HL-60 (cell line): ENCODE data around the gene TUBB2B.

Experiments used
- DNase-seq, 2 experiments: peaks; one replicate each; pipeline ENCODE4 v3.0.0-alpha.2; 2010 to 2020; ENCODE audit warnings: low read depth in 1 of 2, low spot score in 1 of 2
- H3K27ac ChIP-seq: fragments of 250-450 bp; sonication (Bioruptor Pico); replicated peaks from 2 replicates; pipeline ENCODE4 v1.5.1; 2020; ENCODE audit warnings: mild to moderate bottlenecking, moderate library complexity
- H3K27me3 ChIP-seq: fragments of 250-450 bp; sonication (Bioruptor Pico); 2 replicates; pipeline ENCODE4 v1.5.1; 2021; ENCODE audit warnings: mild to moderate bottlenecking, moderate library complexity; ENCODE audit not compliant: insufficient read depth, poor library complexity, severe bottlenecking
- H3K4me3 ChIP-seq: replicated peaks from 2 replicates; pipeline ENCODE4 v1.5.1; 2011; ENCODE audit warnings: mild to moderate bottlenecking, control low read depth, low read length; ENCODE audit not compliant: insufficient read depth
- CTCF ChIP-seq: IDR thresholded peaks from one replicate; pipeline ENCODE4 v1.5.1; 2011; ENCODE audit warnings: low read length, control low read depth, inconsistent platforms; ENCODE audit not compliant: insufficient read depth
- GABPA ChIP-seq: IDR thresholded peaks from 2 replicates; pipeline ENCODE4 v1.6.1; 2012; ENCODE audit warnings: low read depth
- POLR2AphosphoS5 ChIP-seq: IDR thresholded peaks from 2 replicates; pipeline ENCODE4 v1.6.1; 2012; ENCODE audit warnings: low read depth
- REST ChIP-seq: IDR thresholded peaks from 2 replicates; pipeline ENCODE4 v1.6.1; 2012; ENCODE audit warnings: low read depth; ENCODE audit not compliant: insufficient replicate concordance
- SPI1 ChIP-seq: IDR thresholded peaks from 2 replicates; pipeline ENCODE4 v1.6.1; 2012; ENCODE audit warnings: low read depth, mild to moderate bottlenecking, borderline replicate concordance
- long read RNA-seq: library from polyadenylated mRNA; unstranded; transcript quantifications from one replicate; pipeline ENCODE4 v2.0.0, GENCODE V29; 2020

The TUBB2B gene
- long read RNA-seq: 0 reads

- DNase-seq: no peak
- Histone ChIP-seq H3K4me3 (peak within 1 kb of the TSS; percentile 9; the same call in 1 of the 2 replicates), H3K27me3 (peaks cover 82% of the 10 kb centered on the region), H3K27ac (no peak within 1 kb of the TSS)
- TF ChIP-seq POLR2AphosphoS5 (no peak), GABPA (no peak), CTCF (no peak), REST (no peak), SPI1 (no peak)
Observed at GRCh38 chr6:3227363-3228045, at the start of gene TUBB2B. Gene TUBB2B, minus strand, starts transcription at chr6:3227653. Its CDS starts 110 bp downstream, at chr6:3227543.

- Histone ChIP-seq H3K4me3 (no peak overlapping the region), H3K27me3 (no peaks in the 10 kb centered on the region), H3K27ac (no peak overlapping the region)
- no peak for DNase-seq
- no peak for TF ChIP-seq POLR2AphosphoS5
Observed at GRCh38 chr6:3277251-3277650, 49.8 kb upstream of the TUBB2B start.

DNA sequence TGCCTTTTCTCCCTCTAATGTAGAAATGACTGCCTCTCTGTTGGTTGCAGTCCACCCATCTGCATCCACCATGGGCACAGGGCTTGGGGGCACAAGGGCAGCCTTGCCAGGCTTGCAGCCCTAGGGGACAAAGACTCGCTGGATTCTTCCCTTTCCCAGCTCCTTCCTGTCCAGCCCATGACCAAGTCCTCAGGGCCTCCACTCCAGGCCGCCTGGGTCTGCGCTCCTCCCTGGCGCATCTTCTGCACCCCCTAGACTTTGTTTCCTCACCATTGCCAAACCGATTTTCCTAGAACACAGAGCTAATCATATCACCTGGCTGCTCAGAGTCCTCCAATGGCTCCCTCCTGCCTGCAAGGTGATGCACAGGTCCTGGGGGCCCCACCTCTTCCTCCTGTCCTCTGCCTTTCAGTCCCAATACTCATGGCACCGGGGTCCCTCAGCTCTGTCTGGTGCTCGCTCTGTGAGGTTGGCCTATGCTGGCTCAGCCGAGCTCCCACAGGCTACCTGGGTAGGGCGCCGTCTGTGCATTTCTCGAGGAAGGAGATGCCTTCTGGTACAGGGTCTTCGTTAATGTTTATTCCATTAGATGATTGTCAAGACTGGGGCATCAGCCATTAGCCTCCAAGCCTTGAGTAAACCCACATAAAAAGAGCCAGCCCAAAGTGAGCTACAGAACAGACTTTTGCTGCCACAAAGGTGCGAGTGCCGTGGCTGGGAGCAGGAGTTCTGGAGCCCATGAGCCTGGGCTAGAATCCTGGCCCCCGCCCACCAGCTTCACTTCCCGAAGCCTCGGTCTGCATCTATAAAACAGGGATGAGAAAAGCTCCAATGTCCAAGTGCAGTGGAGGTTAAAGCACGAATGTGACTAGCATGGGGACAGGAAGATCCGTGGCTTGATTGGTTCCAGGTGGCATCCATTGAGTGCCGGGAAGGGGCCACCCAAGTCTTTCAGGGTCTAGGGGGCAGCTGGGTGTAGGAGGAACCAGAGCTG lies 49.0 kb upstream of the TUBB2B start:
- H3K27me3 ChIP-seq: no peaks in the 10 kb centered on the region
- no peak for DNase-seq
- no peak overlapping the region for H3K27ac ChIP-seq
- no peak overlapping the region for H3K4me3 ChIP-seq
- TF ChIP-seq GABPA (no peak), CTCF (no peak), POLR2AphosphoS5 (no peak), REST (no peak), SPI1 (no peak)
